ENCODE results near the gene LGR5.
"Not testable (repeated sequence)": the region's sequence is repeated elsewhere in the genome, so short reads cannot be mapped to it uniquely, and the experiment has no call there.

- not testable (repeated sequence) for TF ChIP-seq CTCF (IDR thresholded peaks at IDR 0.05; ENCODE audit: insufficient read depth, low read length, poor library complexity, severe bottlenecking); EZH2phosphoT487 (conservative IDR thresholded peaks at IDR 0.05; ENCODE audit: low read length)
Measured at GRCh38 chr12:71490844-71491243, 51.2 kb downstream of the LGR5 start.

Measured in SU-DHL-6 (cell line).